ENCODE measurements around the gene RALGAPB.
"Not testable (repeated sequence)": the region's sequence is repeated elsewhere in the genome, so short reads cannot be mapped to it uniquely, and the experiment has no call there.

The RALGAPB gene

DNA sequence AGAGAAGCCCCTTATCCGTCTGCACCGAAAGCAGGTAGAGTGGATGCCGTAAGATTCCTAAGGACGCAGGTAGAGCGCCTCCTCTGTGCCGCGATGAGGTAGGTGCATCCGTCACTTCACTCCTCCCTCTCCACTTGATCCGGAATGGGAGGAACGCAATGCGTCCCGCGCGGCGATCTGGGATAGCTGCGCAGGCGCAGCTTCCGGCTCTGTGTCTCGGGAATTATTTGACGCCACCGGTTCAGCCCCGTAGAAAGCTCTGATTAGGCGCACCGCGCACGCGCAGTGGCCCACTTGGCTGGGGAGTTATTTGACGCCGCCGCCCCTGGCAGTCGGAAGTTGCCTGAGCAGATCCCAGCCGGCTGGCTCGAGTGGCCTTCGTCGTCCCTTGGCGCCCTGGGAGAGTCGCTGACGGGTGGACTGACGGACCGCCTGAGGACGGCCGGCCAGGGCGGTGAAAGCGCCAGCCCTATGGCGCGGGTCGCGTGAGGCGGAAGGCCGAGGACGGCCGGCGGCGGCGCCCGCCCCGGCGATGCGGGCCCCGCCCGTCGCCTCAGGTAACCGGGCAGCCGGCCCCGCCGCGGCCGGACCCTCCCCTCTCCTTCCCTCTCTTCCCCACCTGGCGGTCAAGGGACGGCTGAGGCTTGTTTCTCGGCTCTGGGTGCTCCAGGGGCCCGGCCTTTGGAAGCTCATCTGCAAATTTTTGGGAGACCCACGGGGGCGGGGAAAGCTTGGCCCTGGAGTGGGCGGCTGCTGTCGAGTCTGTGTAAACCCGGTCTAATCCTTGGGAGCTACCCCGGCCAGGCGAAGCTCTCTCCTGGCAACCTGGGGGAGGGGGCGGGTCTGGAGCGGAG lies at the start of gene RALGAPB:
TSS of gene RALGAPB (plus strand) at position 331 of the 854 bp plus-strand sequence. CDS start 15,590 bp downstream, outside the sequence.
- DNase-seq (ENCODE audit: low spot score), result peak; percentile 100

DNA sequence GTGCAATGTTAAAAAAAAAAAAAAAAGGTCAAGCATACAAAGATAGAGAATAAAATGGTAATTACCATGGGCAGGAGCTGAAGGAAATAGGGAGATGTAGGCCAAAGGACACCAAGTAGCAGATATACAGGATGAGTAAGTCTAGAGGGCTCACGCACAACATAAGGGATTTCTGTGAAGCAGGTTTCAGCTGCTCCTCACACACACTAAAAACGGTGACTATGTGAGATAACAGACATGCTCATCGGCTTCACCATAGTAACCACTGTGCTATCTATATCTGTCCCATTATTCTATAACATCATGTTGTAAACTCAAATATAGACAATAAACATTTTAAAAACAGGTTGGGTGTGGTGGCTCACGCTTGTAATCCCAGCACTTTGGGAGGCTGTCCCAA lies 49.1 kb upstream of the RALGAPB start:
- DNase-seq (ENCODE audit: low spot score), result no peak

DNA sequence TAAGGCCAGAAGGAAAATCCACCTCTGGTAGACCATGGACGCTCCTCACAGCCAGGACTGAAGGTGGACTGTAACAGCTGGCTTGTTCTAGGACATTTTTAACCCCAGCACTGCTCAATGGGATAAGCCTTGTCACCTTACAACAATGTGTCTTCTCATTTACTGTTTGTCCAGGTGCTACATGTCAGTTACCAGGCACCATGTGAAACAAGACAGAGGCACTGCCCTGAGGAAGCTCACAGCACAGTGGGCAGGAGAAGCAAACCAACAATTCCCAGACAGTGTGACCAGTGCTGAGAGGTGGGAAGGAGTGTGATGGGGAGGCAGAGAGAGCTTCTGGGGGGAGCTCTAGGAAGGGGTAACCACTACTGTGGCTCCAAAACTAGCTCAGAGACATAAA lies 48.2 kb upstream of the RALGAPB start:
- DNase-seq (ENCODE audit: low spot score), result no peak

DNA sequence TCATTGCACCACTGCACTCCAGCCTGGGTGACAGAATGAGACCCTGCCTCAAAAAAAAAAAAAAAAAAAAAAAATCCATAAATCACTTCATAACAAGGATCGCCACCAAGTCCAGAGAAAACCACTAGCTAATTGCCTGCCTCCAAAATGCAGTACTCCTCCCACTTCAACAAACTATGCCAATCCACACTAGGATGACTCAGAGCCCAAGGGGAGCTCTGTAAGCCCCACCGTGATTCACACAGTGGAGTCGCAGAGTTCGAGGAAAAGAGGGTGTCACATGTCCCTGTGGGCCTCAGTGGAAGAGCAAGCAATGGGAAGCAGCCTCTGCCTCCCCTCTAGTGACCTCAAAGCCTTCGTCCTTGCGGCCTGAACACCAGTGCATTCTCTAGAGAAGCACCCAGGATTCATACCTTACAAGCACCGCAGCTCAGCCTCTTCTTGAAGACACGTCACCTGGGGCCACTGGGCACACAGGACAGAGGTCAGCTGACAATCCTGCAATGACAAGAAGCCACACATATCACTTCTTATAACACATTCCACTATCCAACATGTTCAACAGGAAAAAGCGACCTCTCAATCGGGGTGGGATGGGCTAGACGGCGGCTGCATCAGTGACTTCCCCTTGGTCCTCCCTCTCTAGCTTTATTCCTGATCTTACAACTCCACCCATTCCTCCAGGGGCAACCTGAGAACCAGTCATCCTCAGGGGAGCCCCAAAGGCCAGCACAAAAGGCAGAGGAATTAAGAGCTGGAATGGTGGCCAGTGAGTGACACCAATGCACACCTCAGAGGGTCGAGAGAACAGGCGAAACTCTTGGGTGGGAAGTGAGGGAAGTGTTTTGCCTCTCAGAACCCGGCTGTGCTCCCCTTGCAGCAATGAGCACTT lies 46.4 kb upstream of the RALGAPB start:
- DNase-seq (ENCODE audit: low spot score), result peak; percentile 90

DNA sequence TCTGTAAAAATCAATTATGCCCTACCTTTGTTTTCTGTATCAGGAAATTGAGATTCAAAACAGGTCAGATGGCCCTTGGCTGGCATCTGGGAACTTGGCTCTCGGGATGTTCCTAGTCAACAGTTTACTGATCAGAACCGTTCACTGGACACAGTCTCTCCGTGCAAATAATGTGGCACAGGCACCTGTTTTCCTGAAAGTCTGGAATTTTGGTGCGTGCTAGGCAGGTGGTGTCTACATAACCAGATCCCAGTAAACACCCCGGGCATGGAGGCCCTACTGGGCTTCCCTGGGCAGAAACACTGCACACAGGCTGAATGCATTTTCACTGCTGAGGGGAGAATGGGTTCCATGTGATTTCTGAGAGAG lies 45.0 kb upstream of the RALGAPB start:
- no peak for DNase-seq (ENCODE audit: low spot score)

DNA sequence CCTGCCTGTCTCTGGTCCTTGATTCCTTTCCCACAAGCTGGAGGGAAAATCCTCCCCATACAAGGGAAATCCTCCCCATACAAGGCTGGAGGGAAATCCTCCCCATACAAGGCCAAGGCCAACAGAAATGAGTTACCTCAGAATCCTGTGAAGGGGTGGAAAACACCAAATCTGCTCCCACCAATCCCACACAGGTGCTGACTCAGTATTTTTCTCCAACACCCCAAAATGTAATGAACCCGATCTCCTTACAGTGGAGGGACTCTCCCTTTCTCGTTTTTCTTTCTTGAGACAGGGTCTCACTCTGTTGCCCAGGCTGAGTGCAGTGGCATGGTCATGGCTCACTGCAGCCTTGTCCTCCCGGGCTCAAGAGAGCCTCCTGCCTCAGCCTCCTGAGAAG lies 43.8 kb upstream of the RALGAPB start:
- DNase-seq (ENCODE audit: low spot score), result no peak

DNA sequence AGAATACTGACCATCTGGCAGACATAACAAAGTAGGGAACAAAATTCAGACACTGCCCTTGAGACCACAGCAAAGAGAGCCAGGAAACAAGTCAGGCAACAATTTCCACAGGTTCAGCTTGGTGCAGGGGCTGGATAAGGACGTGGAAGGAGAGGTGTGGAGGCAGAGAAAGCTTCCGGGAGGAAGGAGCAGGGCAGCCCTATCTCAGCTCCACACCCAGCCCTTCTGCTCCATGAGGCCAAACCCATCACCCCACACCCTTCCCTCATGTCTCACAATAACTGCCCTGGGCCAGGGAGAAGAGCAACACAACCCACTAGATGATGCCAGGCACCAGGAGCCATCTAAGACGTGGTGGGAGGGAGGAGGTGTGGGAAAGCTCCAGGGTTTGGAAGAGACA lies 43.3 kb upstream of the RALGAPB start:
- no peak for DNase-seq (ENCODE audit: low spot score)

DNA sequence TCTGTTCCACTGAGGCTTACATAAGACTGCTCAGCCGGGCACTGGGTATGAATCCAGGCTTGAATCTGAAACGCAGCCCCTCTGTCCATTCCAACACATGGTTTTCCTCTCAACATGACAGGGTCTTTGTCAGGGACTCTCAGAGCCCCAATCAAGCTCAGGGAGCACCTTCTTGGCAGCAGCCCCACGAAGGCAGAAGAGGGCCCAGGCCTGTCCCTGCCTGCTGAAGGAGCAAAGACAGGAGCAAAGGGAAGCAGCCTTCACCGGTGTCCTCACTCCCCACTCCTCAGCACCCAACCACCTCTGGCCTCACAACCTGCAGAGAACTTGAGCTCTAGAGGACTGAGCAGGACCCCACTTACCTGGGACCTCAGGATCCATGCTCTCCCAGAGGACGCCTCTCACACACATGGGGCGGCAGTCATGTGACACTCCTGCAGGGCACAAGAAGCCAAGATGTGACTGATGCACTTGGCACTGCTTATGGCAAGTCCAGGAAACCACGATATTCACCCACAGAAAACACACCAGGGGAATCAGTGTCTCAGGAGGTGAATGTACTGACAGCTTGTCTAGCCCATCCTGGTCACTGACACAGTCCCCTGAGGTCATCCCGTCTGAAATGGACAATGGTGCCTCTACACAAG lies 41.8 kb upstream of the RALGAPB start:
- DNase-seq (ENCODE audit: low spot score), result no peak

DNA sequence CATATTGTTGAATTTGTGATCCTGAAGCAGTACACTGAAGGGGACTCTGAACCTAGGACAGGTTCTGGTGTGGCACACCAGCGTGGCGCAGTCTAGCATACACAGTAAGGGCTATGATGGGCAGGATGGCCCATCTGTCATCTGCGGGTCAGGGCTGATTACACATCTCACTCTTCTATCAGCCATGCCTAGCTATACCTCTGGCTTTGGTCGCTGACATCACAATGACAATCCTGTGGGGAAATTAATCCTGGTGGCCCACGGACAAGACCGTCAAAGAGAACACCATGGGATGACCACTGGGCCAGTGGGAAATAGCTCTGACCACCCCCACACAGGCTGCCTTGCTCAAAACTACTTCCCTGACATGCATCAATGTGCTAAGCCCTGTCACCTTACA lies 40.4 kb upstream of the RALGAPB start:
- no peak for DNase-seq (ENCODE audit: low spot score)

DNA sequence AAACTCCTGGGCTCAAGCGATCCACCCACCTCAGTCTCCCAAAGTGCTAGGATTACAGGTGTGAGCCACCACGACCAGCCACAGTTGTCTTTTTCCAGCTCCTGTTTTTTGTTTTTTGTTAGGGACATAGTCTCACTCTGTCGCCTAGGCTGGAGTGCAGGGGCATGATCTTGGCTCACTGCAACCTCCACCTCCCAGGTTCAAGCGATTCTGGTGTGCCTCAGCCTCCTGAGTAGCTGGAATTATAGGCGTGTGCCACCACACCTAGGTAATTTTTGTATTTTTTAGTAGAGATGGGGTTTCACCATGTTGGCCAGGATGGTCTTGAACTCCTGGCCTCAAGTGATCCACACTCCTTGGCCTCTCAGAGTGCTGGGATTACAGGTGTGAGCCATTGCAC lies 39.8 kb upstream of the RALGAPB start:
- DNase-seq (ENCODE audit: low spot score), result not testable (repeated sequence)

DNA sequence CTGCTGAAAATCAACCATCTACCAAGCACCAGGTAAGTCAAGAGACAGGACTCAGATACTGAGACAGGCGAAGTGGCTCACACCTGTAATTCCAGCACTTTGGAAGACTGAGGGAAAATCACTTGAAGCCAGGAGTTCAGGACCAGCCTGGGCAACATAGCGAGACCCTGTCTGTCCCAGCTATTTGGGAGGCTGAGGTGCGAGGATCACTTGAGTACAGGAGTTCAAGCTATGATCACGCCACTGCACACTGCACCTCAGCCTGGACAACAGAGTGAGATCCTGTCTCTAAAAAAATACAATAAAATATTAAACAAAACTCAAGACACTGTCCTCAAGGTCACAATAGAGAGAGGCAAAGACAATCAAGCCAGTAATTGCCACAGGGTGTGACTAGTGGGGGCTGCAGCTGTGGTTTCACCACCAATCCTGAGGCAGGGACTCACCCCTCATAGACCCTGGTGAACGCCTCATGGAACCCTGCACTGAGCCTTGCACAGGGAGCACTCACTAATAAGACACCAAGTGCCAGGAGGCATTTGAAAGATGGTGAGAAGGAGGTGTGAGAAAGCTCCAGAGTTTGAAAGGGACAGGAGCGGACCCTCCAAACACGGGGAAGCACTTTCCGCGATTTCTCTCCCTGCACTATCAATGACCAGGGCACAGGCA lies 39.2 kb upstream of the RALGAPB start:
- DNase-seq (ENCODE audit: low spot score), result peak; percentile 46

DNA sequence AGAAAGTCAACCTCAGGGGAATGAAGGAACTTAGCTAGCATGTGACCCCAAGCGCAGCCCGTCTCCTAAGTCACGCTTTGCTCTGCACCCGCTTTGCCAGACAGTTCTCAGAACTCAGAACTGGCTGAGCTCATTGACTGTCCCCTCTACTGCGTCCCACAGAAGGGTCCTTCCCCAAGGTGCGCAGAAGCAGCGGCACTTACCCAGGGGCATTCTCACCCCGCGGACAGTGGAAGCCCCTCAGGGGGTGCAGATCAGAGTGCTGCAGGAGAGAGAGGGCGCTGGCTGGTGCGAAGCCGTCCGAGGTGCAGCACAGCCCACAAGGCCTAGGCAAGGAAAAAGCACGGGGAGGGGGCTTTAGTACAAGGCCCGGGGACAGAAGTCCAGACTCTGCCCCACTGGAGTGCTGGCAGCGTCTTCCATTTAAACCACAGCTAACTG lies 38.3 kb upstream of the RALGAPB start:
- DNase-seq (ENCODE audit: low spot score), result peak; percentile 63

DNA sequence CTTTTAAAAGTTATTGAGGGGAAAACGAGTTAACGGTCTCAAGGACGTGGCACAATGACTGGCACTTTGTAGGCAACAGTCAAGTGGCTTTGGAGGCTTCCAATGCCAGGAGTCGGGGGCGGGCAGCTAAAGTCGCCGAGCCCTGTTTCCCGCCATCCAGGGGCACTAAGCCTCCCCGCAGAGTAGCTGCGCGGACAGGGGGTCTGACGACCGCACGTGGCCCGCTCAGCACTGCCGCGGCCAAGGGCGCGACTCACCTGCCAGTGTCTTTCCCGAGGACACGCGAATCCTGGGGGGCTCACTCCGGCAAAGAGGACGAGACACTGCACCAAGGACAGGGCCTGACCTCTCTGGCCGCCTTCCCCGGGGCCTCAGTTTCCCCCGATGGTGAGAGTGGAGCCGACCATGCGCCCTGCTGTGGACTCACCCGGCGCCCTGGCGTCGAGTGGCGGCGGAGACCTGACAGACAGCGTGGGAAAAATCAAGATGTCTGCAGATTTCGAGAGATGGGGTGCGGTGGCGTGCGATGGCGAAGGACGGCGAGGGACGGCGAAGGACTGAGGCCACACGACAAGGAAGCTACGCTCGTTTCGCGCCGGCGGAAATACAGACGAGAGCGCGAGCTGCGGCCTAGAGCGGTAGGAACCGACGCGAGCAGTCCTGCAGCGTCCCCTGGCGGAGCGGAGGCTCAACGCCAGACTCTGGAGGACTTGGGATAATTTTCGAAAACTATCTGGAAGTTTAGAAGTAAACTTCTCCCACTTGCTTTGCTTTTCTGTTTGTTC lies 37.7 kb upstream of the RALGAPB start, which contains the start of gene SNHG17:
TSS of gene SNHG17 (minus strand) at position 559 of the 785 bp plus-strand sequence.
- DNase-seq (ENCODE audit: low spot score), result peak; percentile 96

DNA sequence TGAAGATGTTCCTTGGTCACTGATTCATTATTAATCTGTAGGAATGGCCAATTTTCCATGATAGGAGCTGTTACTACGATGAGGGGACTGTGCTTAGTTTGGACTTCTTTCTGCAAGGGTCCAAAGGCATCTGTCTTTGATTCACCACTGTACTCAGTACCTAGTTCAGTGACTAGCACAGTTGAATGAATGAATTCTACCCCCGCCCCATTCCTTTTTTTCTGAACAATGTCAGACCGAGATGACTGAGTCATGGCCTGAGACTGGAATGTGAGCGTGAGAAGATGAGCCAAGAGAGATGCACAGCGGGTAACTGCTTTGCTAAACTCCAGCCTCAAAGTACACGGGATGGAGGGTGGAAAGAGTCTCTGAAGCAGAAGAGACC lies 37.1 kb upstream of the RALGAPB start:
- DNase-seq (ENCODE audit: low spot score), result peak; percentile 70

DNA sequence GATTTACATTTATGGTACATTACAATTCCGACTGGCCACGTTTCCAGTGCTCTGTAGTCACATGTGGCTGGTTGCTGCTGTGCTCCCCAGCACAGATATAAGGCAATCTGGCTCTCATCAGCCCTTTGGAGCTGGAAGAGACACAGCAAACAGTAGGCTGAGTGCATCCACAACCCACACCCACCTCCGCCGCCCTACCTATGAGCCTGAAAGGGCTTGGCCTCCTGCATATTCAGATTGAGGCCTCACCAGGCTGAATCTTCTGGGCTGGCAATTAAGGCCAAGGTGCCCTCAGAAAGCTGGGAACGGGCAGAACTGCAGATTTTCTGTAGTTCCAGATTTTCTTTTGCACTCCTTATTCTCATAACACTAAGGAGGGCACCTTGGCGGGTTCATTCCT lies 34.8 kb upstream of the RALGAPB start:
- no peak for DNase-seq (ENCODE audit: low spot score)

DNA sequence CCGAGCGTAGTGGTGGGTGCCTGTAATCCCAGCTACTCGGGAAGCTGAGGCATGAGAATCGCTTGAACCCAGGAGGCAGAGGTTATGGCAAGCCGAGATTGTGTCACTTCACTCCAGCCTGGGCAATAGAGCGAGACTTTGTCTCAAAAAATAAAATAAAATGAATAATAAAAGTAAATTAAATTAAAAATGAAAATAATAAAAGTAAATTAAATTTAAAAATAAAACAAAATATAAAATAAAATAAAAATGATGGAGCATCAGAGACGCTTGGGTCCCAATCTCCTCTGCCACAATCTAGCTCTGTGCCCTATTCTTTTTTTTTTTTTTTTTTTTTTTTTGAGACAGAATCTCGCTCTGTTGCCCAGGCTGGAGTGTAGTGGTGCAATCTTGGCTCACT lies 31.5 kb upstream of the RALGAPB start:
- DNase-seq (ENCODE audit: low spot score), result not testable (repeated sequence)

DNA sequence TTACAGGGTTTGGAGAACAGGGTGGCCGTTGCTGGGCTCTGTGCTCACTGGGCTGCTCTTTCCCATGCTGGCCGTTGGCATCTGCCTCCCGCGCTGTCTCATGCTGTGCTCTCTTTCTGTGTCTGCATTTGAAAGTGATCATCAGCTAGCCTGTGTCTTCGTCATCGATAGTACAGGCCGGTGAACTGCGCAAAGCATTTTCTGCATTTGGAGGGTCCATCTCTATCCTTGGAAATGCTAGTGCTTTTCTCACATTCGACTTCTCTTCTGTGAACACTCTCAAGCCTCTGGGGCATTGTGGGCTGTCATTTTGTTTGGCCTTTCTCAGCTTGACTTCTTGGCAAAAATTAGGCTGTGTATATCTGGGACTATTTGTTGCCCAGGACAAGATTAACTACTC lies 30.7 kb upstream of the RALGAPB start:
- DNase-seq (ENCODE audit: low spot score), result no peak

DNA sequence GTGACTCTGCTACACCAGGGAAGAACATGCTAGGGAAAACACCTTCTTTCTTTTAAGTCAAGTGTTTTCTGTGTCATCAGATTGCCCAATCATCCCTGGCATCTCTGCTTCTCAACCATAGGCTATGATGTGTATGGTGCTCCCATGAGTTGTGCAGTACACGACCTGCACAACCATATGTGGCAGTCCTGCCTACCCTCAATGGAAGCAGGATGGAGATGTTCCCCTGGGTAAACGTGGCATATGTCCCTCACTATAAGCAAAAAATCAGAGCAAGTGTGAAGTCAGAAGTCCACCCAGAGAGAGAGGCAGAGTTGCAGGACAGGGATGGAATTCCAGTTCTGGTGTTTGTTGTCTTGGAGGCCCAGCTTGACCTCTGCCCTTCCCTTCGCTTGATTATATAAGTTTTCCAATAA lies 27.3 kb upstream of the RALGAPB start:
- DNase-seq (ENCODE audit: low spot score), result no peak

DNA sequence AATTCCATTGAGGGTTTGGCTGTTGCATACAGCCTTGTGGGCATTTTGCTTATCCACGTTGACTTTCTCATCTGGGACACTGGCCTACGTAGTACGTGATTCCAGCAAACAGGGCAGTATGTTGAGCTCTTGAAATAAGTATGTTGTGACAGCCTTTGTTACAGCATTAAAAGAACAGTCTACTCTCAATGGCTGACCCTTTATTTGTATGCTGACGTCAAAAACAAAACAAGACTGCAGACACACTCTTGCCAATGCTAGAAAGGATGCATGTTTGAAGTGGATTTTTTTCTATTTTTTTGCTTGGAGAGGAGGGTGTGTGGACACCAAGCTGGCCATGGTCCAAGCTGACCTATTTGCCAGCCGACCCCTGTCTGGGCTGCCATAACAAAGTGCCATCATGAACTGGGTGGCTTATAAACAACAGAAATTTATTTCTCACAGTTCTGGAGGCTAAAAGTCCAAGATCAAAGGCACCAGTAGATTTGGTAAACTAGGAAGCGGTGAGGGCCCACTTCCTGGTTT lies 26.7 kb upstream of the RALGAPB start:
- no peak for DNase-seq (ENCODE audit: low spot score)

DNA sequence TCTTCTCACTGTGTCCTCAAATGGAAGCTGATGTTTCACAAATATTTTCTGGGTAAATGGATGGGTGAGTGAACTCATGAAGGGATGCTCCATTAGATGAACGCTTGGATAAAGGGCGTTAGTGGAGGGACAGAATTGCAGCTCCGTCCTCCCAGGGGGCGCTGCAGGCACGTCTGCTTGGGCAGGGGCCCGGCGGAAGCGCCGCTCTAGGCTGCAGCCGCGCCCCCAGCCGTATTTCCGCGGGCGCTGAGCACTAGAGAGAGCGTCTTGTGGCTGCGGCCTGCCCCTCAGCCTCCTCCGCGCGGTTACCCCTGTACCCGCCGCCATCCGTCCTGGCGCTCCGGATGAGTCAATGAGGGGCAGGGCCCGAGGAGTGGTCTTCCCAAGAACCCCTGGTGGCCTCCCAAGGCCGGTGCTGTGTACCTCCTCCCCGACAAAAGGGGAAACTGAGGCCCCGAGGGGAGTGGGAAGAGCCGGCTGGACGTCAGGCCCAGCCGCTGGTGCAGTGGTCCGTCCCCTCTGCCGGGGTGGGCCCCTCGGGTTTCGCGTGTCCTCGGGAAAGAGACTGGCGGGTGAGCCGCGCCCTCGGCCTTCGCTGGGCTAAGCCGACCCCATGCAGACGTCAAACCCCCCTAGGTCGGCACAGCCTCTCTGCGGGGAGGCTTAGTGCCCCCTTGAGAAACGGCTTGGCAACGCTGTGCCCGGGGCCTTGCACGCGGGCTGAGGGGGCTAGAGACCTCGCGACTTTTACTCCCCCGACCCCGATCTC lies 26.0 kb upstream of the RALGAPB start:
- DNase-seq (ENCODE audit: low spot score), result peak; percentile 97

All from RKO (cell line).